ENCODE results near the gene SPIRE2. TPM values are rescaled to one million over a fixed set of nuclear protein-coding genes. Genes with fewer than 3 reads are reported as not detected.

The SPIRE2 gene
- total and polyA plus RNA-seq, 2 of the 4 experiments (the other 2 are of a cell fraction), result 0.72 to 1.9 TPM

GRCh38 chr16:89918453-89919347 lies 90.4 kb downstream of the SPIRE2 start, which contains the start of gene MC1R:
Gene MC1R (plus strand): TSS chr16:89918862. CDS start chr16:89919259, 397 bp downstream.
- CTCF ChIA-PET, result interaction anchor here (0.6 to 1.3 kb wide), 2 partner anchors 8 to 59 kb away, joined by 4 read pairs; no protein-coding TSS in a partner anchor
- peak within 1 kb of the TSS; percentile 98 for H2AFZ ChIP-seq (replicated peaks; ENCODE audit: low read length, poor library complexity)
- H3K4me1 ChIP-seq (ENCODE audit: control insufficient read depth, insufficient read depth, low read length), result peaks cover 27% of the 10 kb centered on the region
- DNase-seq (peak; percentile 21), ATAC-seq (ENCODE audit: low read depth) (peak; percentile 2; the same call in 1 of the 2 replicates)
- H4K8ac ChIP-seq (ENCODE audit: low read depth in 2 of 2, low read length in 2 of 2), result peak within 1 kb of the TSS; percentile 39 to 90
- peak within 1 kb of the TSS; percentile 92 for H2BK120ac ChIP-seq (ENCODE audit: low read depth, low read length)
- peak within 1 kb of the TSS; percentile 98 for H3K4ac ChIP-seq (ENCODE audit: low read depth, low read length)
- H3K56ac ChIP-seq (ENCODE audit: extremely low read depth, insufficient read depth, low read length), result peak within 1 kb of the TSS; percentile 0; the same call in 1 of the 2 replicates
- peak within 1 kb of the TSS; percentile 74 for H2AK5ac ChIP-seq (ENCODE audit: low read depth, low read length)
- peak within 1 kb of the TSS; percentile 86; the same call in 2 of the 3 replicates for H2BK15ac ChIP-seq (ENCODE audit: low read depth, low read length)
- peak within 1 kb of the TSS; percentile 81 for H3K4me2 ChIP-seq (ENCODE audit: low read depth, low read length)
- peak within 1 kb of the TSS; percentile 90 for H3K23ac ChIP-seq (ENCODE audit: low read depth, low read length)
- peak within 1 kb of the TSS; percentile 92 for H2BK5ac ChIP-seq (ENCODE audit: low read depth, low read length, poor library complexity, severe bottlenecking)
- peak within 1 kb of the TSS; percentile 48 for H3K9ac ChIP-seq (ENCODE audit: low read depth, low read length)
- no TSS peak for BruUV-seq (replicated peaks)
- no peaks in the 10 kb centered on the region for H3K27me3 ChIP-seq (ENCODE audit: control insufficient read depth, insufficient read depth, low read length)
- peak within 1 kb of the TSS; percentile 98 for H2AK9ac ChIP-seq (replicated peaks; ENCODE audit: low read depth, low read length, poor library complexity)
- H3K27ac ChIP-seq (ENCODE audit: insufficient read depth, low read length), result peak within 1 kb of the TSS; percentile 73
- POLR2A ChIA-PET (ENCODE audit: unreplicated experiment), result interaction anchor here (0.5 kb wide), 1 partner anchor 10 kb away, joined by 3 read pairs; no protein-coding TSS in a partner anchor
- WGBS, 2 experiments (ENCODE audit: extremely low coverage in 2 of 2, insufficient read length in 1 of 2), result 5% methylated on average over 8 of the region's 23 CpGs; no CpG with 5 or more reads in 1 of the 2 experiments
- peak within 1 kb of the TSS; percentile 94 for H4K91ac ChIP-seq (ENCODE audit: insufficient read depth, low read depth, low read length)
- H3K79me1 ChIP-seq (ENCODE audit: low read depth in 1 of 2, low read length in 2 of 2), result peaks cover 0 to 44% of the 10 kb centered on the region in 2 experiments; a peak in 3 of 4 replicates
- H3K9me1 ChIP-seq (ENCODE audit: insufficient read depth, low read length), result peaks cover 24% of the 10 kb centered on the region
- H3K36me3 ChIP-seq (ENCODE audit: control insufficient read depth, insufficient read depth, low read length), result no peaks in the 10 kb centered on the region; the same call in 1 of the 2 replicates
- H3K14ac ChIP-seq (replicated peaks; ENCODE audit: low read depth, low read length), result peak within 1 kb of the TSS; percentile 83
- H3K9me3 ChIP-seq (ENCODE audit: control insufficient read depth, insufficient read depth, low read length), result no peaks in the 10 kb centered on the region
- H4K20me1 ChIP-seq (ENCODE audit: insufficient read depth, low read length), result peaks cover 1% of the 10 kb centered on the region
- H4K5ac ChIP-seq (ENCODE audit: low read depth, low read length), result peak within 1 kb of the TSS; percentile 95
- dilution Hi-C loops (cut with HindIII; ENCODE audit: low sequenced_read_pairs, unreplicated experiment), result no loop called here
- intact Hi-C loops (cut with micrococcal nuclease), result no loop called here
- in situ Hi-C loops (cut with MboI; ENCODE audit: low sequenced_read_pairs), result no loop called here
- peak within 1 kb of the TSS; percentile 48 for H2BK20ac ChIP-seq (ENCODE audit: low read depth, low read length)
- H3K4me3 ChIP-seq (ENCODE audit: insufficient read depth, low read depth, low read length), result peak within 1 kb of the TSS; percentile 40
- H3K18ac ChIP-seq (ENCODE audit: low read depth, low read length), result peak within 1 kb of the TSS; percentile 87
- TF ChIP-seq NFE2L2 (IDR thresholded peaks at IDR 0.05; ENCODE audit: low read depth, low read length) (no peak), FOS (IDR thresholded peaks at IDR 0.05; ENCODE audit: low read depth, low read length) (no peak), CHD1 (IDR thresholded peaks at IDR 0.05; ENCODE audit: low read depth, low read length) (no peak), MAZ (IDR thresholded peaks at IDR 0.05; ENCODE audit: borderline replicate concordance, low read depth, low read length) (peak; percentile 49; the same call in 1 of the 2 replicates), MXI1 (IDR thresholded peaks at IDR 0.05; ENCODE audit: borderline replicate concordance, low read depth, low read length) (peak; percentile 66; the same call in 1 of the 2 replicates), CTCF (conservative IDR thresholded peaks at IDR 0.05; ENCODE audit: low read depth, low read length) (peak; percentile 56), ELK1 (IDR thresholded peaks at IDR 0.05; ENCODE audit: borderline replicate concordance, low read depth, low read length) (no peak), RFX5 (IDR thresholded peaks at IDR 0.05; ENCODE audit: low read depth, low read length) (no peak), RAD21 (IDR thresholded peaks at IDR 0.05; ENCODE audit: low read length) (0 out of 2 replicates have a peak, but pooled peaks have one; percentile 14), POLR2A (IDR thresholded peaks at IDR 0.05; ENCODE audit: low read depth, low read length) (no peak), BHLHE40 (IDR thresholded peaks at IDR 0.05; ENCODE audit: low read depth, low read length) (no peak; the same call in 1 of the 2 replicates), RCOR1 (IDR thresholded peaks at IDR 0.05; ENCODE audit: insufficient replicate concordance, low read length) (no peak), USF2 (IDR thresholded peaks at IDR 0.05; ENCODE audit: low read depth, low read length) (no peak)

All from IMR-90 (cell line).